GM19468 (cell line): ENCODE results near the gene ADI1.
"Not testable (repeated sequence)": the region's sequence is repeated elsewhere in the genome, so short reads cannot be mapped to it uniquely, and the experiment has no call there.

Experiments used
- ATAC-seq: cut with Tn5 transposase; IDR thresholded peaks from one replicate; pipeline ENCODE4 v1.9.1; 2021; ENCODE audit warnings: mild to moderate bottlenecking, moderate library complexity, moderate number of reproducible peaks; ENCODE audit not compliant: unreplicated experiment; ENCODE audit errors: extremely low read depth

ADI1 gene

DNA sequence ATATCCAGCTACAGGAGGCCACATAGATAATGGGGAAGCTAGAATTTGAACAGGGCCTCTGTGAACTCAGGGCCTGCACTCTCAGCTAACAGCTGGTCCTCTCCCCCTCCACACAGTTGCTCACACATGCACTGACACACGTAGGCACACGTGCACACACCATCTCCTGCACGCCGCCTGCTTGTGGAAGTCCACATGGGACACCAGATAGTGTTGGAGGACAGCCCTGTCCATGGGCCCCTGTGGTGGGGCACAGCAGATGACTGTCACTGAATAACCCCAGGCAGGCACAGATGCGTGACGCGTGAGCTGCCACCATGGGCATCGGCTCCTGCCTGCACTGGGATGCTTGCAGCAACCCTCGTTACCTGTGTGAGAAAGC is 52.9 kb downstream of the ADI1 start:
- no peak for ATAC-seq

DNA sequence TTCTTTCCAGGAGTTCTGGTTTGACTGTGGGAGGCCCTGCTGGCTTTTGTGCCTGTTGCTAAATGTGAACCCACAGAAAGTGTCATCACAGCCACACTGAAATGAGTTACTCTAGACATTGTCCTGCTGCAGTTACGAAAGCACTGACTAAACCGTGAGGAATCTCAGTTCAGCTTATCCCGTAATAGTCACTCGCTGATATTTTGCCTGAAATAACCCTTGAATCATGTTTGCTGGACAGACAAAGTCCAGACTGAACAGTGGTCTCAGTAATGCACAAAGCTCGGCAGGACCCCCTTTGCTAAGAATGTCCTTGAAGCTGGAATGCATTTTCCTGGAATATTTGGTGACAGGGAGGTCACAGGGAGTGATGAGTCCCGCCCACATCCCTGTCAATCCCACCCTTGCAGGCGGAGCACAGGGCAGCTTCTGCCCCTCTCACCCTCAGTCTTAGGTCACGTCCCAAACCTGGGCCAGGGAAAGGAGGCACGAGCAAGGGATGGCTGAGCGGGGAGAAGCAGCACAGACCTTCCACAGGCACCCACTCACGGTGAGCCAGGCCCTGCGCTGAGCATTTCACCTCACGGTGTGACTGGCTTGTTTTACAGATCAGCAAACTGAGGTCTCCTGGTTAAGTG is 53.4 kb downstream of the ADI1 start:
- no peak for ATAC-seq

DNA sequence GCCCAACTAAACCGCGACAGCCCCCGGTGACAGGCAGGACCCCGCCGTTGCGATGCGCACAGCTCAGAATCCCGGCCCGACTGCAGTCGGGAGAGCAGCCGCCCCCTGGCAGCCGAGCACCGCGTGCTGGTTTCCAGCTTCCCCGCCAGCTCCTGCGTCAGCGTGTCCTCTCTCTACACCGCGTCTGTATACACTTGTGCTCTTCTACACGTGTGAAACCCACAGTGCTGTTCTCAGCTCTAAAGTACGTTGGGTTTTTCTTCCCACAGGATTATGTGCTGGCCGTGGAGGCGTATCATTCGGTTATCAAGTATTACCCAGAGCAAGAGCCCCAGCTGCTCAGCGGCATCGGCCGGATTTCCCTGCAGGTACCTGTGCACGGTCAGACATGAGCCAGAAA is 54.0 kb downstream of the ADI1 start:
- ATAC-seq = no peak

DNA sequence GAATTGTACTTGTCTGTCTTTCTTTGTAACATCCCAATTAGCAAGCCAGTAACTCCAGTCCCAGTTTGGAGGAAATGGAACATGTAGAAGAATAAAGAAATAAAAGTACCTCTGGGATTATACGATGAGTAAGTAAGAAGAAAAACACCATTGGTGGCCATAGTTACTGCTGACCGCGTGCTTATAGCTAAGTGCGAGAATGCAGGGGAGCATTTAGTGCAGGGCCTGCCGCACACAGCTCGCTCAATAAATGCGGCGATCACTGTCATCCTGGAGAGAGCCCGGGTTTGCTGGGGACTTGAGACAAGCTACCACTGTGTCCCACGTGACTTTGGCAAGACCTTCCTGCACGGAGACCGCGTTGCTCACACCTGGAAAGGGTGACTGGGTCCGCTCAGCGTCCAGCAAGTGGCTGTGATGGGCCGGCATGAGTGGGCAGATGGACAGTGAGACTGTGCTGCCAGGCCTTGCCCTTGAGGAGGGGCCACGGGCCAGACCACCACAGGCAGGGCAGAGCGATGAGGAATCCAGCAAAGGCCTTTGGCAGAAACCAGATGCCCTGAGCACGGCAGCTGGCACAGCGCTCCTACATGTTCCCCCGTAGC is 54.8 kb downstream of the ADI1 start:
- ATAC-seq = no peak

DNA sequence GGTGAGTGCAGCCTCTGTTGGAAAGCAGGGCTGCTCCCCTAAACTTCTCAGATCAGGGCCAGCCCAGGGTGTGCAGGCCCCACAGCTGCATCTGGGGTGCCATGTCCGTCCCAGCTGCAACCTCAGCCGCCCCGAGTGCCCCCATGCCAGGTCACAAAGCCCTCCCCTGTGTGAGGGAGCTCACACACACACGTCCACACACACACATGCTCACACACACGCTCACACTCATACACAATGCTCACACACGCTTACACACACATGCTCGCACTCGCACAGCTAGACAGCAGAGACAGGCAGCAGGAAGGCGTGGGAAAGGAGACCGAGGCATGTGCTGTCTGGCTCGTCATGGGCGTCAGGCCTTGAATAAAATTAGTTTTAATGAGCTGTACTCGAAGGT is 55.4 kb downstream of the ADI1 start:
- ATAC-seq = no peak

DNA sequence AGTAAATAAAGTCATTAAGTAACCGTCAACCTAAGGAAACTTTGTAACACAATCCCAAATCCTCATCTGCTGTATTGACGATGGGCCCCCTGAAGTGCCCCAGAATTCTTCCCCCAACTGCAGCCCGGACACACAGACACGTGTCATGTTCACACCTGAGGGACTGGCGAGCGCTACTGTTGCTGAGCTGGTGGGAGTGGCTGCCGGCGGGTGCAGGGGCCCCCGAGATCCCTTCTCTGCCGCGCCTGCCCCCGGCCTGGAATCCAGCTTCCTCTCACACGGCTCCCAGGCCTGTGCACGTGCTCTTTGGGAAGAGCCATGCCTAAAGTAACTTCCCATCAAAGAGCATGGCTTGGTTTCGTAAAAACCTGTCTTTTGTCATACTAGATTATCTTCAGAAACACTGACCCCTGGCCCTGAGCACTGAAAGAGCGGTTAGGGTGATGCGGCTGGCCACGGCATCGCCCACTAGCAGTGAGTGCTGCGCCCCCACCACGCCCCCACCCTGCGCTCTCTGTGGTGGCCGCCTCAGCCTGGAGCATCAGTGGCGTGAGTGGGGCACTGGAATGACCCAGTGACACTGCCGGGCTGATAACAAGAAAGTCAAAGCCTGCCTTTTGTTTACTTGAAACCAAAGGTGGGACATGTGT is 56.0 kb downstream of the ADI1 start:
- no peak for ATAC-seq

DNA sequence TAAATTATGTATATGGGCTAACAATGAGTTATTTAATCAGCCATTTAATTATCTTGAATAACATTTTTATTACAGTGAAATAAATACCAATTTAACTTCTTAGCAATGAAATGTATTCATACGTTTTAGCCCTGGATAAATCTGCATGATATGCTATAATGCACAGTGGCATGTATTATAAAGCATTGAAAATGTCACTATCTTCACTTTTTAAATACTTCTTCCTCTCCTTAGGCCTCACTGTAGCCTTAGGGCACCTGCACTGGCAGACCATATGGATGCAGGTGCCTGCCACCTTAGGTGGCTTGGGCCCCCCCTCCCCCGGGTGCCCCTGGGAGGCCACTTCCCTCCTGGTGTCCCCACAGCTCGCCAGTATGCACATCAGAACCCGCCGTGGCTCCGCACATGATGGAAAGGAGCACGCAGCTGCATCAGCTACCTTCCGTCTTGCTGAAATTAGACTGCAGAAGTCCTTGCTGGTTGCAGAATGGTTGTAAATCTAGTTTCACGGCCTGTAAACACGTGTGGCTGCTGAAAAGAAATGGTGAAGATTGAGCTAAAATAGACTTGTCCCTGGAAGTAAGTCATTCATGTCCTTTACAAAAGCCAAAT is 56.7 kb downstream of the ADI1 start:
- ATAC-seq = no peak

DNA sequence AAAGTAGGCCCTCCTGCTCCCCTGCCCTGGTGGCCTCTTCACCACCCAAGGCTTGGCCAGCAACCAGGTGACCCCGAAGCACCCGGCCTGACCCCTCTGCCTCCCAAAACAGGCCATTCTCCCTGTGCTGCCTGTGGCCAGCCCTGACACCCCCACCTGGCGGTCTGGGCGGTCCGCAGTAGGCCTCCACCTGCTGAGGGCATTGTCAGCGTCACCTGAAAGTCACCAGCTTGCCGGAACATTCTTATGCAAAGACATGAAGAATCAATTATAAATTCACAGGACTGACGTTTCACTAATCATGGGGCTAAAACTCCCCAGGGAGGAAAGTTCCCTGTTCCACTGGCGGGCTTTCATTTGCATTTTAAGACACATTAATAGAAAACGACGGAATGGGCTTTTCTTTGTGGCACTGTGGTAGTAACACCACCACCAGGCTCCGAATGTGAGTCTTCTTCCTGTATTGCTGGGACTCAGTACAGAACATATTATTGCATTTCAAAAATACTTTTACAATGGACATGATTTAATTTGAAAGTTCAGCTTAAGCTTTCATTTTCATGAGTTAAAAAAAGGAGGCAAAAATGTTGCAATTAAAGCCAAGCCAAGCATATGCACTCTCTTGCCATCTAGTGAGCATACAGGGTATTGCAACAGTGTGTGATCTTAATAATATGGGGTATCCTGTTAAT is 57.4 kb downstream of the ADI1 start:
- ATAC-seq = peak; percentile 52

DNA sequence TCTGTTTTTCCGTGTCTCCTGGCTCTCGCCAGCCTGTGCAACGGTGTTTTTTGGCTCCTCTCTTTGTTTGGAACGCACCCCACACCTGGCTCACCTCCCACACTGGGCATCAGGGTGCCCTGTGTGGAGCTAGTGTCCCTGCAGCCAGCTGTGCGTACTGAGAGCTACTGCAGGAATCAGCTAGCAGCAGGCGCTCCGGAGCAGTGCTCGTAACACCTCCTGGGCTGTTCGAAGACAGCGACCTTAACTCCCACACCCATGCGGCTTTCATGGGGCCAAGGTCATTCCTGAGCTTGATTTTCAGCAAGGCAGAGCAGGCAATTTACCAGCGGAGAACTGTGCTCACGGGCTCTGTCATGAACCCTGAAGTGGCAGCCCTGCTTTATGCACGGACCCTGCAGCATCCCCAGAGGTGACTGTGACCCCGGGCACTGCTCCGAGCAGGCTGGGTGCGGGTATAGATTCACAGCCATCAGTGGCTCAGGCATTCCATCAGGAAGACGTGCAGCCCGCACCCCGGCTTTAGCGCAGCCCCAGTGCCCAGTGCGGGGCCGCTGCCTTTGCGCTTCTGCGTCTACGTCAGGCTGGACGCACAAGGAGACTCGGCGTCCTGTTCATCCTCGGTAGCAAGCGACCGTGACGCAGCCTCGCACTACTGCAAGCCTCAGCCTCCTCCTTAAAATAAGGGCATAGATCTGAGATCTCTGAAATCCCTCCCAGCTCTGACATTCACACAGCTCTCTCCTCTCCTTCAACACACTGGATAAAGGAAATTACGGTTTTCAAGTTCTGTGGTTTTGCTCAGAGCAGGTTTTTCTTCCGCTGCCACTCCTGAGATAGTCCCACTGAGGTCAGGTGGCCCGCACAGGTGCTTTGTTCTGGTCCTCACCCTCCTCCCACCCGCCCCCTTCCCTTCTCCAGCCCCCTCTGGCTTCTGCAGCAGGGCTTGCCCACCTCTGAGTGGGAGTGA is 58.2 kb downstream of the ADI1 start:
- no peak for ATAC-seq

DNA sequence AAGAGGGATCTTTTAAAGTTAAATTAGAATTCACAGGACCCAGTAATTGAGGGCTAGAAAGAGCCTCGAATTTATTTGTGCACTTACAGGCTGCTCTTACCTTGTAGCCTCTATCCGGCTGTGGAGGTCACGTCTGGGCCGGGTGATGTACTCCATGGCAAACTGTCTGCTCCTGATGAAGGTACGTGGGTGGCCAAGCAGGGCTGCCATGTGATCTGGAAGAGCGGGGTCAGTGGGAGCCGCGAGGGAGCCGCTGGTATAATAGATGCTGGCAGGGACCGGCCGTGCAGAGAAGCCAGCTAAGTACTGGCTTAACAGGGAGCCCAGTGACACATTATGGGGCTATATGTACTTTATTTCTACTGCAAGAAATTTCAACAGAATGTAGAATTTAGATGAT is 59.2 kb downstream of the ADI1 start:
- ATAC-seq = no peak

DNA sequence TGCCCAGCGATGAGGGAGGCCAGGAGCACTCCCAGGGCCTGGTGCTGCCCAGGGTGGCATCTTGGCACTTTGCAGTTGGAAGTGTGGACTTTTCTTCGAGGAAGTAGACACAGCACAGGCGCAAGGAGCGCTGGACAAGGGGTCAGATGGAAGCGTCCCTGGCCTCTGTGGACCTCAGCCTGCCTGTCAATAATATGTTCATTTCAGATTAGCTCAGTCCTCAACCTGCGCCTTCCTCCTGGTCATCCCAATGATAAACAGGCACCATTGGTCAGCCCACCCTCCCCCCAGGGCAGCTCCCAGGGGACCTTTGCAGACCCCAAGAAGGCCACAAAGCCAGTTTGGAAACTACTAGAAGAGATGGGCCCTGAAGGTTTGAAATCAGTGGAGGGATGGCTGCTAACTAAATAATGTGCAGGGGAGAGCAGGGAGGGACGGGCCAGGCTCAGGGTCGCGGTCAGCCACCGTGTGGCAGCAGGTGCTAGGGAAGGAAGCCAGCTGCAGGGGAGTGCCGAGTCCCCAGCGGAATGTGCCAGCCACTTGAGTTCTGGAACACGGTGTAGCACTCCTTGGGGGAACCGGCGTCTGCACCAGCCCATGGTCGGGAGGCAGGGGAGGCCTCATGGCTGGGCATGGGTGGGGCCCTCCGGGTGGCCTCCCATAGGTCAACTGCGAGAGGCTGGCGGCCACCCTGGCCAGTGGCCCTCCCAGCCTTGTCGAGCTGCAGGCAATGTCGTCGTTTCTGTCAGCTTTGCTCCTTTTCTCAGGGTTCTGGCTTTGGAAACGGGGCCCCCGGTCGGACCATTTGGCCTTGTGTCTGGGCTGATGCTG is 59.9 kb downstream of the ADI1 start:
- no peak for ATAC-seq

DNA sequence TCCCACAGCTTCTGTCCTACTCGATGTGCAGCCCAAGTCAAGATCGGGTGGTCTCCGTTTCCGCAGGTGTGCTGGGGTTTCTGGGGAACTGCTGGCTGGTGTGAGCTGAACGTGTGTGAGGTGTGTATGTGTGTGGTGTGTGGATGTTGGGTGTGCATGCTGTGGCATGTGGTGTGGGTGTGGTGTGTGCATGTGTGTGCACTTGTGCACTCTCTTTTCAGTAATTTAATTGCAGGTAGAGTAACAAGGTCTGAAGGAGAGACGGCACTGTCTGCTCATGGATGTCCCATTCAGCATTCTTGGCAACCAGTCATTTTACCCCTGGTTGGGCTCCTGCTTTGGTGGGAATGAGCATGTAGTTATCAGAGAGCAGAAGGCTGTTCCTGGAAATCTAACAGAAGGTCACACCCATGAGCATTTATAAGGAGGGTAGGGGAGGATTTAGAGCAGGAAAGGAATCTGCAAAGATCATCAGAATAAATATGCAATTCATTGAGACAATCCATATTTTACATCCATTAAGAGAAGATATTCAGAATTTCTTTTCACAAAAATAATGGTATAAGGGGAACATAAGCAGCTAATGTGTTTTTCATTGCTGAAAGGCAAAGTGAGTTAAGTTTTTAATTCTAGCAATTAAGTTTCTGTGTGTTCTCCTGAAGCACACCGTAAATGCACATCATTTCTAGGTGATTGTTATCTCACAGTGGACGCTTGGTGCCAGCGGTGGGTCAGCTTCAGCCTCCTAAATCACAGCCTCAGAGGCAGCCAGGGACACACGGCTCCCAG is 60.7 kb downstream of the ADI1 start:
- ATAC-seq = no peak

DNA sequence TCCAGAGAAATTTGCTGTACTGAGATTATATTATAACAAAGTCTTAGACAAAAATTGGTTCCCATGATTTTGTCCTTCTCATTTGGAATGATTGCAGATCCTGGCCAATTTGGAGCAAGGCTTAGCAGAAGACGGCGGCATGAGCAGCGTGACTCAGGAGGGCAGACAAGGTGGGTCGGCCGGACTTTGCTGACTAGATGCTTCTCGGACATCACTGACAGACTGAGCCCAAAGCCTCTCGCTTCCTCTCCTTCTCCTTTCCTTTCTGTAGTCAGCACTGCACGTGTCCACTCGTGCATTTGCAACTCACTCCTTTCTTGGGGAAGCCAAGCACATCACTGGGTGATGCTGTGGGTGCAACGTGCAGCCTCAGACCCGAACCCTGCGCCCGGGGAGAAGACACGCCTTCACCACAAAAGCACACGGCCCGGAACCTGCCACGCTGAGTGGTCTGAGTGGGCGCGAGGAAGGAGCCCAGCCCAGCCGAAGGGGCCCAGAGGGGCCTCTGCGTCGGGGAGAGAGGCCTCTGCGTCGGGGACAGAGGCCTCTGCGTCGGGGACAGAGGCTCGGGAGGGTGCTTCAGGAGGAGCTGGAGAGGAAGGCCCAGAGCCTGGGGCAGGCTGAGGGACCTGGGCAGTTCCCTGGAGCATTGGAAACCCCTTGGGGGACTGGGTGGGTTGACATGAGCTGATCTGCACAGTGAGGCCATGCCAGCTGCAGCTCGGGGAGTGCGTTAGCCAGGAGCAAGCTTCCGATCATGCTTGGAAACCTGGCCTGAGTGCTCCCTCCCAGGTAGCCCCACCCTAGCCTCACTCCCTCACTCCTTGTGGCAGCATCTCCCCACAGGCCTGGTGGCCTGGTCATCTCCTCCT is 61.6 kb downstream of the ADI1 start:
- ATAC-seq = no peak

DNA sequence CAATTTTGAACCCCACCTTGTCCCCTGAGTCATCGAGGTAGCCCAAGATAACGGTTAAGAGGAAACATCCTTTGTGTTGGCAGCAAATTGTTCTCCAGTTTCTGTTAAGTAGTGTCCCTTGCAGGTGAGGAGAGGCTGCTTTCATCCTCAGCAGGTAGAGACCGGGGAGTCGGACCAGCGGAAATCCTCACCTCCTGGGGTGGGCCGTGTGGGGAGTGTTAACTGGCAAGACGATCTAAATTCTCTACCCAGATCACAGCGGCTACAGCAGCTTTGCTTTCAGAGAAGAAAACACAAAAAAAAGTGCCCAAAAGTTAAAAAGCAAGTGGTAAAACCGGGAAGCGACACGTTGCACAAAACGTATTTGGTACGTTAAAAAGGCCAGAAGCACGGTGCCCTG is 63.2 kb downstream of the ADI1 start:
- no peak for ATAC-seq

DNA sequence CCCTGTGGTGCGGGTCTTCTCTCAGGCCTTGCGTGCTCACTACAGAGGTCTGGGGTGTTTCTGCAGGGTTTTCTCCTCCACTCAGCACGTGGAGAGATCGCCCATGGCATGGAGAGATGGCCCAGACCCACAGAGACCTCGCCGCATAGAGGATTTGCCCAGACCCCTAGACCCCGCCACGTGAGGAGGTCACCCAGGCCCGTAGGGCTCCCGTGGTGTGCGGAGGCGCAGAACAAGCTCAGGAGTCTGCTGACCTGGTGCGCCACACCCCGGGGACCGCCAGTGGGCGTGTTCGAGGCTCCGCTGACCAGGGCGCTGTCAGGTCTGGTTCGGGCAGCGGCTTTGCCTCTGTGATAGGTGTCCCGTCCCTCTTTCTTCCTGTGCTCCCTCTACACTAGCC is 64.5 kb downstream of the ADI1 start:
- no peak for ATAC-seq

DNA sequence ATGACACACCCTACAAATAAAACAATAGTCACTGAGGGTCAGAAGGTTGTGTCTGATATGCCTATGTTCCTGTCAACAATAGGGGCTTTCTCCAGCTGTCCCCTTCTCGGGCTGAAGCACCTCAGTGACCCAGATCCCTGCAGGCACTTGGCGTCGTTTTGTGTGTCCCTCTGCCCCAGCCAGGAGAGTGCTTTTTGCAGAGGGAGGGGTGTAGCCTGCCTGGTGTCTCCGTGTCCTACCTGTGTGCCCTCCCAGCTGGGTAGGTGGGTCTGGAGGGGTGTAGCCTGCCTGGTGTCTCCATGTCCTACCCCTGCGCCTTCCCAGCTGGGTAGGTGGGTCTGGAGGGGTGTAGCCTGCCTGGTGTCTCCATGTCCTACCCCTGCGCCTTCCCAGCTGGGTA is 65.3 kb downstream of the ADI1 start:
- not testable (repeated sequence) for ATAC-seq
